Skeletal muscle tissue (tissue), 4 donors: ENCODE results near the gene OSGIN1. TPM values are rescaled to one million over a fixed set of nuclear protein-coding genes. Genes with fewer than 3 reads are reported as not detected.
A peak's percentile ranks its signal among the peaks of the same experiment; 100 is the strongest.

Source experiments
- H3K27ac ChIP-seq: one replicate; pipeline ENCODE4 v1.7.0; 2013; ENCODE audit warnings: mild to moderate bottlenecking, low read depth, low read length, inconsistent platforms
- H3K27me3 ChIP-seq, 3 donors: one replicate each; pipeline ENCODE4 v1.7.0; 2013; ENCODE audit warnings: low read length in 3 of 3; ENCODE audit not compliant: control insufficient read depth in 3 of 3, insufficient read depth in 3 of 3
- H3K36me3 ChIP-seq, 3 donors: one replicate each; pipeline ENCODE4 v1.7.0; 2013; ENCODE audit warnings: low read length in 3 of 3; ENCODE audit not compliant: control insufficient read depth in 3 of 3, insufficient read depth in 3 of 3
- H3K4me1 ChIP-seq, 3 donors: one replicate each; pipeline ENCODE4 v1.7.0; 2013; ENCODE audit warnings: low read length in 3 of 3, mild to moderate bottlenecking in 3 of 3; ENCODE audit not compliant: control insufficient read depth in 3 of 3, insufficient read depth in 3 of 3
- H3K4me3 ChIP-seq, 3 donors: one replicate each; pipeline ENCODE4 v1.7.0; 2013; ENCODE audit warnings: low read length in 3 of 3
- H3K9ac ChIP-seq, 3 donors: one replicate each; pipeline ENCODE4 v1.7.0; 2013; ENCODE audit warnings: low read length in 3 of 3, mild to moderate bottlenecking in 3 of 3, moderate library complexity in 2 of 3, low read depth in 1 of 3
- H3K9me3 ChIP-seq, 3 donors: one replicate each; pipeline ENCODE4 v1.7.0; 2013; ENCODE audit warnings: low read length in 3 of 3; ENCODE audit not compliant: control insufficient read depth in 3 of 3
- total RNA-seq: library from RNA; depleted of rRNA; stranded (reverse); fragments of >200 nt; gene quantifications from one replicate; pipeline ENCODE4 v1.2.3, GENCODE V29; 2014
- donor health status: Osteomylitis.

The OSGIN1 gene
- total RNA-seq, 1 donor from 2014 or later, result 0.52 TPM

GRCh38 chr16:83956336-83957289 is 3.6 kb downstream of the OSGIN1 start:
- H3K27me3 ChIP-seq, result no peaks in the 10 kb centered on the region
- H3K9ac ChIP-seq, result no peak overlapping the region
- no peaks in the 10 kb centered on the region for H3K9me3 ChIP-seq
- H3K27ac ChIP-seq, result no peak overlapping the region
- peaks cover 47 to 68% (median 64%) of the 10 kb centered on the region in 3 donors for H3K4me1 ChIP-seq
- no peak overlapping the region for H3K4me3 ChIP-seq
- H3K36me3 ChIP-seq, result peaks cover 35 to 36% (median 35%) of the 10 kb centered on the region in 3 donors

- no peaks in the 10 kb centered on the region for H3K9me3 ChIP-seq
- H3K4me3 ChIP-seq, result no peak overlapping the region
- no peak overlapping the region for H3K27ac ChIP-seq
- no peaks in the 10 kb centered on the region for H3K27me3 ChIP-seq
- H3K4me1 ChIP-seq, result peaks cover 46 to 66% (median 62%) of the 10 kb centered on the region in 3 donors
- H3K9ac ChIP-seq, result no peak overlapping the region
- H3K36me3 ChIP-seq, result peaks cover 36 to 39% (median 38%) of the 10 kb centered on the region in 3 donors
These were observed 4.3 kb downstream of the OSGIN1 start for GRCh38 chr16:83957296-83957855.

- Histone ChIP-seq H3K27me3 (no peaks in the 10 kb centered on the region), H3K4me1 (peaks cover 39 to 64% (median 62%) of the 10 kb centered on the region in 3 donors), H3K9ac (no peak overlapping the region), H3K9me3 (no peaks in the 10 kb centered on the region), H3K4me3 (no peak overlapping the region), H3K36me3 (peaks cover 45 to 49% (median 46%) of the 10 kb centered on the region in 3 donors), H3K27ac (no peak overlapping the region)
These were observed 5.3 kb downstream of the OSGIN1 start for GRCh38 chr16:83958137-83958845.

- H3K36me3 ChIP-seq, result peaks cover 46 to 55% (median 49%) of the 10 kb centered on the region in 3 donors
These were observed 6.0 kb downstream of the OSGIN1 start for GRCh38 chr16:83958846-83959565.

GRCh38 chr16:83959656-83960434 is 6.8 kb downstream of the OSGIN1 start:
- Histone ChIP-seq H3K36me3 (peaks cover 52 to 58% (median 52%) of the 10 kb centered on the region in 3 donors), H3K4me3 (peak overlapping the region in 1 of 3 donors; percentile 14), H3K27ac (peak overlapping the region; percentile 4), H3K9me3 (no peaks in the 10 kb centered on the region), H3K4me1 (peaks cover 23 to 54% (median 50%) of the 10 kb centered on the region in 3 donors), H3K9ac (peak overlapping the region in 1 of 3 donors; percentile 57), H3K27me3 (no peaks in the 10 kb centered on the region)

More at GRCh38 chr16:83958846-83959565, 6.0 kb downstream of the OSGIN1 start:
- no peak overlapping the region for H3K4me3 ChIP-seq
- H3K9ac ChIP-seq, result peak overlapping the region in 1 of 3 donors; percentile 57
- no peaks in the 10 kb centered on the region for H3K27me3 ChIP-seq
- H3K27ac ChIP-seq, result peak overlapping the region; percentile 4
- H3K4me1 ChIP-seq, result peaks cover 32 to 62% (median 58%) of the 10 kb centered on the region in 3 donors
- no peaks in the 10 kb centered on the region for H3K9me3 ChIP-seq

- Histone ChIP-seq H3K36me3 (peaks cover 56 to 60% (median 57%) of the 10 kb centered on the region in 3 donors), H3K4me1 (peaks cover 15 to 45% (median 41%) of the 10 kb centered on the region in 3 donors), H3K9me3 (no peaks in the 10 kb centered on the region), H3K4me3 (no peak overlapping the region), H3K9ac (no peak overlapping the region), H3K27me3 (no peaks in the 10 kb centered on the region), H3K27ac (no peak overlapping the region)
These were observed 7.6 kb downstream of the OSGIN1 start for GRCh38 chr16:83960521-83961249.

- H3K27ac ChIP-seq, result no peak overlapping the region
These were observed 8.6 kb downstream of the OSGIN1 start for GRCh38 chr16:83961591-83961990.

GRCh38 chr16:83963277-83964119 is 10.5 kb downstream of the OSGIN1 start:
- Histone ChIP-seq H3K27me3 (no peaks in the 10 kb centered on the region), H3K9ac (peak overlapping the region in 1 of 3 donors; percentile 47), H3K36me3 (peaks cover 49 to 55% (median 53%) of the 10 kb centered on the region in 3 donors), H3K9me3 (no peaks in the 10 kb centered on the region), H3K4me3 (no peak overlapping the region), H3K27ac (peak overlapping the region; percentile 33), H3K4me1 (peaks cover 11 to 29% (median 26%) of the 10 kb centered on the region in 3 donors)

More at GRCh38 chr16:83961591-83961990, 8.6 kb downstream of the OSGIN1 start:
- H3K4me3 ChIP-seq, result no peak overlapping the region
- H3K9ac ChIP-seq, result no peak overlapping the region
- peaks cover 55 to 60% (median 58%) of the 10 kb centered on the region in 3 donors for H3K36me3 ChIP-seq
- H3K9me3 ChIP-seq, result no peaks in the 10 kb centered on the region
- H3K4me1 ChIP-seq, result peaks cover 11 to 36% (median 32%) of the 10 kb centered on the region in 3 donors
- no peaks in the 10 kb centered on the region for H3K27me3 ChIP-seq
